NCI-H128 (cell line): ENCODE results near the gene TMEM44.
"Not testable (repeated sequence)": the region's sequence is repeated elsewhere in the genome, so short reads cannot be mapped to it uniquely, and the experiment has no call there.

Source experiments
- DNase-seq: peaks from one replicate; lab custom pipeline; 2025; ENCODE audit not compliant: unreplicated experiment; lab: John Stamatoyannopoulos, UW

Gene TMEM44

DNA sequence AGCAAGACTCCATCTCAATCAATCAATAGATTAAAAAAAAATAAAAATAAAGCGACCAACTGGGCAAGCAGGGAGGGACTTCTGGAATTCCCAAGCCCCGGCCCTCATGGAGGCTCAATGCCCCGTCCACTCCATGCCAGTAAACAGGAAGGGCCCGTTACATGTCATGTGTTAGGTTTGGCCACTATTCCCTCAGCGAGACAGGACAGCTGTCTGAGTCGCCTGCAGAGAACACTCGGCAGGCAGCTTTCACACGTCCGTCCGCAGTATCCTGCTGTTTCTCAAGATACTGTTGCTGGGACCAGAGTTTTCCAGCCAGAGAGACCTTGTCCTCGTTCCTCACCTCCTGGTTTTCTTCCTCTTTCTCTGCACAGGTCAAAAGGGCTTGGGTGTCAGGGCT is 18.0 kb downstream of the TMEM44 start:
- DNase-seq, result no peak

DNA sequence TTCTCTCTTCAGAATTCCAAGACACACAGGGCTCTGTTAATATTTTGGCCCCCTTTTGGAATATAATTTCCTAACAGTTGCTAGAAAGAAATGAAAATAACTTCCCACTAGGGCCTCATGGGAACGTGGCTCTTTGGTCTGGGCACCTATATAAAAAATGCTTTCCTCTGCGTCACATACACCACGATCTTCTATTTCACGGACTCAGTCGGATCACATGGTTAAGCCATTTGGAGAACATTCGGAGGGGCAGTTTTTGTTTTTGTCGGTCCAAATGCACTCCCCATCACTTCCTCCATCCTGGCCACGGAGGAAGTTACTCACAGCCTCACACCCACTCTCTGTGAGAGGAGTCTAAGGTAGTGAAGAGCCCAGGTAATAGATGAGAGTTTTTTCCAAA is 21.0 kb downstream of the TMEM44 start:
- DNase-seq, result no peak

DNA sequence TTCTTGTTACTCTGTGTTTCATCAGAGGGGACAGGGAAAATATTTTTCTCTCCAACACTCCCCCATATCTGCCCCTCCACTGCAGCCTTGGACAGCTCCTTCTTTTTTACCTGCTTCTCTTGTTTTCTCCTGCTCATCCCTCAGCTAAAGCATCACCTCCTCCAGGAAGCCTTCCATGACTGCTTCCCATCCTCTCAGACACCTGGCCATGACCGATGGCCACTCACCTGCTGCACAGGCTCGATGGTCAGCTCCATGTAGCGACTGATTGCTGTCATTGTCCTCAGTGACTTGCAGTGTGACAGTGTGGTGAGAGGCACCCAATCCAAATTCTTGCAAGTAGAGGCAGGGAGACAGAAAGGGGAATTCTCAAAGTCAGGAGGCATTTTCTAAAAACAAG is 22.5 kb downstream of the TMEM44 start:
- DNase-seq, result no peak

DNA sequence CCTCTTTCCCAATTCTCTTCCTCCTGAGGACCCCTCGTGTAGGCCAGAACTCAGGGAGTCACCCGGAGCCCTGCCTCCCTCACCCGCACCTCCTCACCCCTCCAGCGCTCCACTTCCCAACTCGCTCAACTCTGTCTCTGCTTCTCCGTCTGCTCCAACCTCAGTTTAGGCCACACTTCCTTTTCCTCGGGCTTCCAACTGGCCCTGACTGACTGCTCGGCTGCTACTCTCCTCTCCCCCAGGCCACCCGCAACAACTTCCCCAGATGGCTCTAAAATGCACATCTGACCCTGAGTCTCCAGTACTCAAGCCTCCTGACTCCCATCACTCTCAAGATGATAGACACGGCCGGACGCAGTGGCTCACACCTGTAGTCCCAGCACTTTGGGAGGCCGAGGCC is 23.6 kb downstream of the TMEM44 start:
- no peak for DNase-seq

DNA sequence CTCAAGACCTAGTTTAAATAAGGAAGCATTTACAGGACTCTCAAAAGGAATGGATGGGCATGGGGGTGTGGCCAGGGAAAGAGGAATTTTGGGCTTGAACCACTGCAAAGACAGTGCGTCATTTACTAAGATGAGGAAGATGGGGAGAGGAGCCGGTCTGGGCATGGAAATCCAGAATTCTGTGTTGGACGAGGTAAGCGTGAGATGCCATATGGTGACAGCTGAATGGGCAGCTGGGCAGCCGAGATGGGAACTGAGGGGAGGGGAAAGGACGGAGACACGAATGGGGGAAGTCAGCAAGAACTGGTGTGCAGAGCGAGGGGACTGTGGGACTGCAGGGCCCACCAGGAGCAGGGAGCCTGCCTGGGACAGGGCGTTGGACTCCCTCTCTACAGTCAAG is 24.2 kb downstream of the TMEM44 start:
- DNase-seq, result no peak

DNA sequence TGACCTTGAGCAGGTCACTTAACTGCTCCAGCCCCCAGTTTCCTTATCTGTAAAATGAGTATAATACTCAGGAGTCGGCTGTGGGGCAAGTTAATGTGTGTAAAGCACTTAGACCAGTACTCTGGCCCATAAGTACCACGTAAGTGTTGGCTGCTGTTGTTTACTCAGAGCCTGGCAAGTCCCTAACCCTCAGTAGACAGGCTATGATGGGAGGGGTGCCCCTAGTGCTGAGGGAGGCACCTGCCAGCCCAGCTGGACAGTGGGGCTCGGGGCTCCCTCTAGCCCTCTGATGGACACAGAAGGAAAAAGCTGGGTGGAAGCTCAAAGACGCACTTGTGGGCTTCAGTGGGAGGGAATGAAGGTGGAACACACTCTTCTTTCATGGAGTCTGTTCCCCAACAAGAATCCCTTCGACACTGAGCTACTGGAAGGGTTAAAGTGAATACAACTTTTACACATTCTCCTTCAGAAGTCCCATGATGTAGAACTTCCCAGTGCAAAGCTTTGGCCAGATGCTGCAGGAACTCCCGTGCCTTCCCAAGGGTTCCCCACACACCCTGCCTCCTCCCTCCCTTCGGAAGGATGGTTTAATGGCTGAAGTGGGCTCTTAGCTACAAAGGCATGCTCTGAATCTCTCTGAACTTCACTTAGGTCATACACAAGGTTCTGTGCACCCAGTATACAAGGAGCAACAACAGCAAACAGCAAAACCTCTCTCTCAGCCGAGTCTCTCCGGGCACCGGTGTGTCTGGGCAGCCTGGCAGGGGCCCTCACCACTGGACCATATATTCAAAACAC is 25.4 kb downstream of the TMEM44 start:
- DNase-seq, result no peak

DNA sequence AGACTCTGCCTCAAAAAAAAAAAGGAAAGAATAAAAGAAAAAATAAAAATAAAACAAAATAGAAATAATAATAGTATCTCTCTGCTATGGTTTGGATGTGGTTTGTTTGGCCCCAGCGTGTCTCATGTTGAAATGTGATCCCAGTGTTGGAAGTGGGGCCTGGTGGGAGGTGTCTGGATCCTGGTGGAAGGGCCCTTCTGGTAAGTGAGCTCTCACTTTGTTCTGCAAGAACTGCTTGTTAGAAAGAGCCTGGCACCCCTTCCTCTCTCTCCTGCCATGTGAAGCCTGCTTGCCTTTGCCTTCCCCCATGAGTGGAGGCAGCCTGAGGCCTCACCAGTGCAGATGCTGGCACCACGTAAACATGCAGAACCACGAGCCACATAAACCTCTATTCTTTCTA is 26.3 kb downstream of the TMEM44 start:
- DNase-seq, result no peak

DNA sequence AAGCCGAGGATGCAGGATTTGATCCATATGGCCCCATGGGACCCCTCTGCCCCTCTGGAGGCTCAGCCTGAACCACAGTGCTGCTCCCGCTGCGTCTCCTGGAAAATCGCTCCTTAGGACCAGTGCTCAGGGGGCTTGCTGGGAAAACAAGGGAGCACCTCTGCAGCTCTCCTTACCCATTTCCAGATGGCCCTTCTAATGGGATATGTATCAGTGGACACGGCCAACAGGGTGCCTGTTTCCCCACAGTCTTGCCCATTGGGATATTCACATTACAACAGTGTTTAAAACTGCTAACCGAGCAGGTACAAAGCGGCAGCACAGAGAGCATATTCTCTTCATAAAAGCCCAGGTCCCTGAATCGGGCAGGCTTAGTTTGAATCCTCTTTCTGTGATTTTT is 27.1 kb downstream of the TMEM44 start:
- no peak for DNase-seq

DNA sequence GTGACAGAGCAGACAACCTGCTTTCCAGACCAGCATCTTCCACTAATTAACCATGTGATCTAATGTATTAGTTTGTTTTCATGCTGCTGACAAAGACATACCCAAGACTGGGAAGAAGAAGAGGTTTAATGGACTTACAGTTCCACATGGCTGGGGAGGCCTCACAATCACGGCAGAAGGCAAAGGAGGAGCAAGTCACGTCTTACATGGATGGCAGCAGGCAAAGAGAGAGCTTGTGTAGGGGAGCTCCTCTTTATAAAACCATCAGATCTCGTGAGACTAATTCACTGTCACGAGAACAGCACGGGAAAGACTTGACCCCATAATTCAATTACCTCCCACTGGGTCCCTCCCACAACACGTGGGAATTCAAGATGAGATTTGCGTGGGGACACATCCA is 27.9 kb downstream of the TMEM44 start:
- DNase-seq, result not testable (repeated sequence)

DNA sequence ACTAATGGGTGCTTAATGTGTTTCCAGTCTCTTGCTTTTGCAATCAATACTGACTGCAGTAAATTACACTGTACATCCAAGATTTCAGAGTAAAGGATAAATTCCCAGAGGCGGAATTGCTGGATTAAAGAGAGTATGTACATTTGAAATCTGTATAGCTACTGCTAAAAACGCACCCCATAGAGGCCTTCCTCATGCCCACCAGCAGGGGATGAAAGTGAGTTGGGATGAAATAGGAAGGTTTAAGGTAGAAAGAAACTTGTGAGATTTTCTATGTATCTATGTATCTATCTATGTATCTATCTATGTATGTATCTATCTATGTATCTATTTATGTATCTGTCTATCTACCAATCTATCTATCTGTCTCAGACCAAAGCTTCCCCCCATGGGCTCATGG is 28.4 kb downstream of the TMEM44 start:
- DNase-seq, result no peak

DNA sequence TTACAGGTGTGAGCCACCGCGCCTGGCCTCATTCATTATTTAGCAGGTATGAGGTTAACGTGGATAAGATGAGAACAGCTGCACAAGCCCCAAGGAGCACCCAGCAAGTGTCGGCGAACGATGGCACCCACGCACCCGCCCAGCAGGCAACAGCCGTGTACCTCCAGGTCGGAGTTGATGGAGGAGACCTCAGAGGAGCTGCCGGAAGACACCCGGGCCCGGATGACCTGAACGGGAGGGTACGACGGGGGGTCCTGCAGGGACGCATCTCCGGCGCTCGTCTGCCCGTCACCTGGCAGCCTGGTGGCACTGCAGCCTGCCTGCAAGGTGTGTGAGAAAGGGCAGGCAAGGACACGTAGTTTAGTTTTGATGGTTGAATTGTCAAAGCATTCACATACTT is 29.1 kb downstream of the TMEM44 start:
- DNase-seq, result no peak

DNA sequence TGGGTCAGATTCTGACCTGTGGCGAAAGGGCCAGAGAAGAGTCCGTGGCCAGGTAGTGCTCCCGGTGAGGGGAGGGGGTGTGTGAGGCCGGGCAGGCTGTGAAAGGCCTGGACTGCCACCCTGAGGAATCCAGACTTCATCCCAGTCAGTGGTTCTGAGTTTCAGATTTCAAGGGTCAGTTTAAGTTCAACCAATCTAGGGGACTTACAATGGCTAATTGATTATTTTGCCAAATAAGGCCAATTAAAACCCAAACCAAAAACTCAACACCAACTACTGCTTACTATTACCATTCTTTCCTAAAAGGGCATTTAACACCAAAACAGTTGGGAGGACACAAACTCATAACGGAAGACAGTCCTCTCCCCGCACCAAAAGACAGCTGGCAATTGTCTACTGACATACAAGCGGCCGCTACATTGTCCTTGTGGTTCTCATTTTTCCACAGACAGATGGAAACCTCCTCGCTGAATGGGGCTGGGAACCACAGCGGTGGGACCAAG is 30.5 kb downstream of the TMEM44 start:
- DNase-seq, result no peak

DNA sequence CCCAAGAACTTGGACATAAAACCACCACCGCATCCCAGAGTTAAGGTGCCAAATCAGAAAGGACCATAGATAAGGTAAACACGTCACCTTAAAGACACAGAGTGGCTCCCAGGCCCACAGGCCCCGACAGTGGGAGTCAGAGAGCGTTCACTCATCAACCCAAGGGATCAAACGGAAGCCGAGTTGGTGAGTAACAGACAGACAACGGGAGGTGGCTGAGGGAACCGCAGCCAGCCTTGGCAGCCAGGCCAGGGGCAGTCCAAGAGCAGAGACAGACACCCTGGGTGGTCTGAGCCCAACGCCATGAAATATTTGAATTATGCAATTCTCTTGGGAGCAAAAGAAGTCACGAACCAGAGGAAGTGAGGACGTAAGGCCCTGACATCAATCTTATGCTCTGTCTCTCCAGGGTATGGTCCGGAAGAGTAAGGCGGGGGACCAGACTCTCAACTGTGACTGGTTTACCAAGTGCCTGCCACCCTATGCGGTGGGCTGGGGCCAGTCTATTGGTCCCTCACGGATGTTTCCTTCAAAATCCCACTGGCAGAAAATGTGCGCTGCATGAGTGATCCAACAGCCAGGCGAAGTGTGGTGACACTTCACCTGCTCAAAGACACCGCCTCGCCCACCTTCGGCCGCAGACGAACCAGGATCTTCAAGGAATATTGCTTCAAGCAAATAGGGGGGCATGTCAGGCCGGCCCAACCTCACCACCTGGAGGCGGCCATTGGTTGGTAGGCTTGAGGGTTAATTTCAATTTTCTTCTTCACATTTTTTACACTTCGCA is 34.3 kb downstream of the TMEM44 start:
- no peak for DNase-seq

DNA sequence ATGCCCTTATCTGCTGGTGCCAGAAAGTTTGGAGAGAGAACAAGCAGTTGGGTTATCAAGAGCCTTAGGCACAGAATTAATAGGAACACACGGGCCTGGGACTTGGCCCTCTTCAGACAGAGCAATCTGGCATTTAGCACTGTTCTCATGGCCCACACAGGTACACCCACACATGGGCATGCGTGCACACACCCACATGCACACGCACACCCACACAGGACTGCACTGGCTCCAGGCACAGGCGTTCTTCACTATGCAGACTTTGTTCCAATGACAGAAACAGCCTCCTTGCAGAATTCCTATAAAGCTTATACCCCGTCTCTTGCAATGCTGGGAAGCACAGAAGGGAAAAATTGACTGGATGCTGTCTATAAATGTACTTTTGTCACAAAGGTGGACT is 36.3 kb downstream of the TMEM44 start:
- DNase-seq, result no peak

DNA sequence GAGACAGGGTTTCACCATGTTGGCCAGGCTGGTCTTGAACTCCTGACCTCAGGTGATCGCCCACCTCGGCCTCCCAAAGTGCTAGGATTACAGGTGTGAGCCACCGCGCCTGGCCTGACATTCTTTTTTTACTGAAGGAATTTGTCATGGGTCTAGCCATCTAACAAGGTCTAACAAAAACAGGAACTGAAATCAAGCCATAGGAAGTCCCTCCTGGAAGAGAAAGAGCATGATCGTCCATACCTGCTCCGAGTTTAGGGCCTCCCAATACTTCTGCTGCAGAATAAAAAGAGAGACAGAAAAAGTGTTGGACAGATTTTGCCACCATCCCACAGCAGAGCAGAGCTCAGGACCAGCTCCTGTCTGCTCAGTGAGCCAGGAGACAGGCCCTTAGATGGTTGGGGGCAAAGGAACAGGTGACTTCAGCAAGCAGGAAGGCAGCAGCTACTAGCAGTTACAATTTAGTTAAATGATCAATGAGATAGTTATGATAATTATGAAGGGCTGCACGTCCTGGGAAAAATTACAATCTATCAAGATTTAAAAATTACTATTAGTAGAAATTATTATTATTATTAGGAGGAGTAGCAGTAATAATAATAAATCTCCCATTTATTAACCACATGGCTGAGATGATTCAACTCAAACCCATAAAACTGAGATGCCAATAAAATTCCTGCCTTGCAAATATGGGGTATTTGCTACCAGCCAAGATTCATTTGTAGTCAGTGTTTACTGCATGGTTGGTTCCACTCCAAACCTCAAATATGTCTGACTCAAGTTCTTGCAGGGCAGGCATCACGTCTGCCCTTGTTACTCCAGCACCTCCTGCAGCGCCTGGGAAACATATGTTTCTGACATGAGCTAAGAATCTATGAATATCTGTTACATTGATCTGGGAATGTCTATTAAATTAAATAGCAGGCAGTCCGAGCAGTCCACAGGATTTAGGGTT is 40.1 kb downstream of the TMEM44 start:
- DNase-seq, result no peak

DNA sequence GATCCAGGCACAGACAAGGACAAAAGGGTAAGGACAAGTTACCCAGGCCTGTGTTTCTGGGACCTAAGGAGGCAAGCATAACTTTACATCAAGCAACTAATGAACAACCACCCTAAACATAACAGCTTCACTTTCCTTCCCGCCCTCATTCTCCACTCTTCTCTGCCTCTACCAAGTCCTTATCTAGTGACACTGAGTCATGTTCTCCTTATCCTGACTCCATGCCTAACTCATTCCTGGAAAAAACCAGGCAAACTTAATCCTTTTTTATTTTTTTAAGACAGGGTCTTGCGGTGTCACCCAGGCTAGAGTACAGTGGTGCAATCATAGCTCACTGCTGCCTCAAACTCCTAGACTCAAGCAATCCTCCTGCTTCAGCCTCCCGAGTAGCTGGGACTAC is 44.5 kb downstream of the TMEM44 start:
- DNase-seq, result no peak

DNA sequence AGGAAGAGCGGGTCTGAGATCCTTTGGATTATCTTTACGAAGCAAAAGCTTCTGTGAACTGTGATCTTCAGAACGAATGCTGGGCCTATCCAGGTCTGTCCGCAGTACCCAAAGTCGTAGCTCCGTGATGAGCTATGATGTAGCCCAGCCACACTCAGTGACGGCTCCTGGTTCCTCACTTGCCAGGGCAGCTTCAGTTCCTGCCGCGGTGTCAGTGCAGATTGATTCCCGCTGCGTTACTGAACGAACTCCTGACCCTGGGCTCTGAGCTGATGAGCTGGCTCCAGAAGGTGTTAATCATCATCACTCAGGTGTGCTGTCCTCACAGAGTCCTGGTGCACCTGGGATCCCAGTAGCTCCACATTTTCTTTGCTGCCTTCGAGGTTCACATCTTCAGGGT is 45.0 kb downstream of the TMEM44 start:
- no peak for DNase-seq

DNA sequence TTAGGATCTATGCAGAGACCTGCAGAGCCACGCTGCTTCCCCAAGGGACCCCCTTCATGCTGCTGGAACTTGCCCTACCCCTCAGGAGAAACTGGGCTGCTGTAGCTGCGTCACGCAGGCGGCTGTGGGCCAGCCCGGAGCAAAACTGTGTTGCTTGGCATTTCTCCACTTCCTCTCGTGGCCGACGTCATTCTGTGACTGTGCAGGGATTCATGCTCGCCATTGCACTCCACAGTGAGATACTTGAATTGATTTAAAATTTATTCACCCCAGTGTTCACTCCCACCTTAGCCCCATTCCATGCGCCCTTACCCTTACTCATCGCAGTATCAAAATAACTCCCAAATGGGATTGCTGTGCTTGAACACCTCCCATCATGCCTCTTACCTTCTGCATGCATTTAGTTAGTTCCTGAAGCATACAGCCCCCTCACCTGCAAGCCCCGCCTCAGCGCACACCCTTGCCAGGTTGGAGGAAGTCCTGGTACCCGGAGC is 45.7 kb downstream of the TMEM44 start:
- no peak for DNase-seq

DNA sequence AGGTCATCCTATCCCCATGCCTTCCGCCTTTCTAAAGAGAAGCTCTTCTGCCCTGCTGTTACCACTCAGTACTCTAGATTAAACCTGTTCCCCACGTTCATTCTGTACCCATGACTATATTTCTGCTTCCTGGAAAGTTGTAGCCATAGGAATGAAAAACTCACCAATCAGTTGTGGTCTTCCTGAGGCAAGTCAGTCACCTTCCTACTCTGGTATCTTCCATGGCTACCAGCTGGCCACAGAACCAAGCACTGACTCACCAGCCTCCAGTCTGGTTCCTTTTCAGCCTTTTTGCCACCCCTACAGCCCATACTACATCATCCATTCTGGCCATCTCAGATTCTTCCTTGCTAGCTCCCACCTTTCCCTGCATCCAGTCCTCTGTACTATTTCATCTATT is 46.4 kb downstream of the TMEM44 start:
- no peak for DNase-seq

DNA sequence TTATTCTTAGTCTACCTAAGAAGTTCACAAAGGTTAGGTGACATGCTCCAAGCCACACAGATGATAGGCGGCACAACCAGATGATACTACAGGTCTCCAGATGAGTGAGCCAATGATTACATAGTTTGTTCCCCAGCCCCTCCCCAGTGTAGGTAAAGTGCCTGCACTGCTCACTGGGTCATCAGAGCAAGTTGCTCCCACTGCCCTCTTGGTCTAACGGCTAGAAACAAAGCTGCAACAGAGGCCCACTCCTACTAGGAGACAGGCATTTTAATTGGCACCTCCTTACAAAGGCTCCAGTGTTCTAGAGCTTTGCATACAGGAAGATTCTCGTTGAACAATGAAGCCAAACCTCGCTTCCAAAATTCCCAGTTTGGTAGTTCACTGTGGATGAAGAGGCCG is 47.3 kb downstream of the TMEM44 start:
- DNase-seq, result no peak

DNA sequence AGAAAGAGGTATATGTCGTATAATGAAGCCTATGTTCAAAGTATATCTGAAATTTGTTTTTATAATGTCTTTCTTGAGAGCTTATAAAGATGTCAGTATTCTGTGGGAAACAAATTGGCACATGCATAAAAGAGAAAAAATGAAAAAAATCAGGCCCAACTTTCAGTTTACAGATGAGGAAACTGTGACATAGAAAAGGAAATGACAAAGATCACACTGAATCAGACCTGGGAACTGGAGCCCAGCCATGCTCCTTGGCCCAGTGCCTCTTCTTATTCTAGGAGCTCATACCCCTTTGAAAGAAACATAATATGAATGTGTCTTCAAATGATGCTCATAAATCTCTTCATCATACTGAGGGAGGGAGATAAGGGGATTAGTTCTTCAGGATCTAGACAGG is 48.4 kb downstream of the TMEM44 start:
- DNase-seq, result no peak
